A673 (cell line): Measurements from ENCODE around the gene GUCY1B1. TPM values are rescaled to one million over a fixed set of nuclear protein-coding genes. Genes with fewer than 3 reads are reported as not detected.

Experiments
- BruUV-seq: library from RNA; stranded (reverse); fragments of 400-500 nt; replicated peaks from 2 replicates; lab custom pipeline; 2021; lab: Mats Ljungman, UMichigan
- CTCF ChIA-PET: fragments of 300-600 bp; sonication (Branson Sonifier 250); formaldehyde crosslinking; loops from one replicate; lab custom pipeline; 2022; ENCODE audit warnings: antibody characterized with exemption; lab: Charles Lee
- POLR2A ChIA-PET: fragments of 300-600 bp; sonication (Branson Sonifier 250); formaldehyde crosslinking; loops from one replicate; lab custom pipeline; 2022; ENCODE audit warnings: antibody characterized with exemption; ENCODE audit not compliant: low non-redundant PET; lab: Charles Lee
- DNase-seq: peaks from one replicate; pipeline ENCODE4 v3.0.0-alpha.2; 2015; ENCODE audit warnings: low spot score
- H3K27ac ChIP-seq: fragments of 200-600 bp; sonication (generic); 2 replicates; pipeline ENCODE4 v1.5.1; 2016; ENCODE audit warnings: mixed run types, low read depth, mild to moderate bottlenecking, mixed read lengths, antibody characterized with exemption, low read length; ENCODE audit not compliant: poor library complexity, severe bottlenecking
- H3K27me3 ChIP-seq: fragments of 200-600 bp; sonication (generic); replicated peaks from 2 replicates; pipeline ENCODE4 v1.6.1; 2017; ENCODE audit warnings: mixed run types, low read depth, mild to moderate bottlenecking, mixed read lengths, antibody characterized with exemption, low read length; ENCODE audit not compliant: insufficient read depth, poor library complexity
- H3K36me3 ChIP-seq: fragments of 200-600 bp; sonication (generic); 2 replicates; pipeline ENCODE4 v1.6.1; 2016; ENCODE audit warnings: mixed run types, mild to moderate bottlenecking, mixed read lengths, antibody characterized with exemption, low read length; ENCODE audit not compliant: insufficient read depth, poor library complexity, severe bottlenecking
- H3K4me1 ChIP-seq: fragments of 200-600 bp; sonication (generic); 2 replicates; pipeline ENCODE4 v1.6.1; 2017; ENCODE audit warnings: mixed run types, mild to moderate bottlenecking, mixed read lengths, antibody characterized with exemption, low read length; ENCODE audit not compliant: insufficient read depth, poor library complexity, severe bottlenecking
- H3K4me3 ChIP-seq: fragments of 200-600 bp; sonication (generic); 2 replicates; pipeline ENCODE4 v1.5.1; 2016; ENCODE audit warnings: low read depth, mixed run types, mild to moderate bottlenecking, mixed read lengths, low read length; ENCODE audit not compliant: poor library complexity, severe bottlenecking
- H3K9me3 ChIP-seq: fragments of 200-600 bp; sonication (generic); 2 replicates; pipeline ENCODE4 v1.6.1; 2016; ENCODE audit warnings: mixed run types, low read depth, mild to moderate bottlenecking, mixed read lengths, antibody characterized with exemption, low read length; ENCODE audit not compliant: poor library complexity, severe bottlenecking
- CTCF ChIP-seq: fragments of 300-800, 200-600 bp; sonication (generic); conservative IDR thresholded peaks from 2 replicates; pipeline ENCODE4 v1.5.1; 2017; ENCODE audit warnings: low read depth, mild to moderate bottlenecking, antibody characterized with exemption, low read length, moderate library complexity, mixed read lengths
- EZH2 ChIP-seq: fragments of 200-600 bp; sonication (generic); IDR thresholded peaks from 2 replicates; pipeline ENCODE4 v1.6.1; 2017; ENCODE audit warnings: borderline replicate concordance, low read depth, mild to moderate bottlenecking, mixed read lengths, antibody characterized with exemption, low read length; ENCODE audit not compliant: poor library complexity, severe bottlenecking
- intact Hi-C: fragments of 100-400 bp; cut with micrococcal nuclease; formaldehyde crosslinking; loops from one replicate; pipeline ENCODE4 v1.10.0; 2022; ENCODE audit not compliant: unreplicated experiment
- total RNA-seq: library from RNA; stranded (reverse); gene quantifications from 2 replicates; pipeline ENCODE4 v1.2.3, GENCODE V29; 2021

The GUCY1B1 gene
- total RNA-seq, 1 experiment from 2014 or later: not detected

GRCh38 chr4:155749041-155749440 lies 9.8 kb upstream of the GUCY1B1 start:
- ChIA-PET POLR2A (no interaction called here), CTCF (no interaction called here)
- Histone ChIP-seq H3K27ac (no peak overlapping the region), H3K27me3 (no peaks in the 10 kb centered on the region), H3K4me3 (no peak overlapping the region), H3K9me3 (no peaks in the 10 kb centered on the region), H3K36me3 (no peaks in the 10 kb centered on the region), H3K4me1 (no peaks in the 10 kb centered on the region)
- no TSS peak for BruUV-seq
- no peak for DNase-seq
- TF ChIP-seq EZH2 (no peak), CTCF (no peak)
- intact Hi-C loops: no loop called here

- intact Hi-C loops: loop anchor here (10.0 kb wide), 1 partner anchor 487 kb away; no protein-coding TSS in a partner anchor
- H3K27me3 ChIP-seq: peaks cover 3% of the 10 kb centered on the region
- TF ChIP-seq CTCF (no peak), EZH2 (no peak)
- no peak overlapping the region for H3K4me3 ChIP-seq
- ChIA-PET POLR2A (no interaction called here), CTCF (no interaction called here)
- H3K9me3 ChIP-seq: no peaks in the 10 kb centered on the region
- H3K36me3 ChIP-seq: no peaks in the 10 kb centered on the region
- no peak for DNase-seq
- no peak overlapping the region for H3K27ac ChIP-seq
- no peaks in the 10 kb centered on the region for H3K4me1 ChIP-seq
- BruUV-seq: no TSS peak
Observed at GRCh38 chr4:155751569-155751968, 7.3 kb upstream of the GUCY1B1 start.

- CTCF ChIA-PET: no interaction called here
- intact Hi-C loops: loop anchor here (10.0 kb wide), 1 partner anchor 493 kb away; no protein-coding TSS in a partner anchor
- no peak for TF ChIP-seq EZH2
- no peak for TF ChIP-seq CTCF
Observed at GRCh38 chr4:155757745-155758265, 1.0 kb upstream of the GUCY1B1 start.

More at GRCh38 chr4:155757745-155758265, 1.0 kb upstream of the GUCY1B1 start:
- no TSS peak for BruUV-seq
- Histone ChIP-seq H3K4me1 (no peaks in the 10 kb centered on the region), H3K27ac (no peak overlapping the region), H3K9me3 (no peaks in the 10 kb centered on the region), H3K4me3 (no peak overlapping the region), H3K27me3 (peaks cover 37% of the 10 kb centered on the region), H3K36me3 (no peaks in the 10 kb centered on the region)
- POLR2A ChIA-PET: no interaction called here
- DNase-seq: no peak
